HG02981 (cell line): ENCODE data around the gene OXSR1.
"Not testable (repeated sequence)": the region's sequence is repeated elsewhere in the genome, so short reads cannot be mapped to it uniquely, and the experiment has no call there.

Experiments
- ATAC-seq: cut with Tn5 transposase; IDR thresholded peaks from one replicate; pipeline ENCODE4 v1.9.1; 2021; ENCODE audit warnings: mild to moderate bottlenecking, moderate library complexity; ENCODE audit not compliant: unreplicated experiment

The OXSR1 gene

DNA sequence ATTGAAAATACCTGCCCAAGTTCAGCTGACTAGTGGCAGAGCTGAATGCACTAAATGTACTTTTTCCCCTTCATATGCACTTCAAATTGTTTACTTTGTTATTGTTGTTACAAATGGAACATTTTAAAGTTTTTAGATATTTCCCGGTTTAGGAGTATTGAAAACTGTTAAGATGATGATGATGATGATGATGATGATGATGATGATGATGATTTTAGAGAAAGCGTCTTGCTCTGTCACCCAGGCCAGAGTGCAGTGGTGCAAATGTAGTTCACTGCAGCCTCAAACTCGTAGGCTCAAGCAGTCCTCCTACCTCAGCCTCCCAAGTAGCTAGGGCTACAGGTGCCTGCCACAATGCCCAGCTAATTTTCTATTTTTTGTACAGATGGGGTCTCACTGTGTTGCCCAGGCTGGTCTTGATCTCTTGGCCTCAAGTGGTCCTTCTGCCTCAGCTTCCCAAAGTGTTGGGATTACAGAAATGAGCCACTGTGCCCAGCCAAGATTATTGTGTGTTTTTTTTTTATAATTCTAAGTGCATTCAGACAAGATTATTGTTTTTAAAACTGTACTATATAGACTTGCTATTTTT is 54.4 kb downstream of the OXSR1 start:
- no peak for ATAC-seq

DNA sequence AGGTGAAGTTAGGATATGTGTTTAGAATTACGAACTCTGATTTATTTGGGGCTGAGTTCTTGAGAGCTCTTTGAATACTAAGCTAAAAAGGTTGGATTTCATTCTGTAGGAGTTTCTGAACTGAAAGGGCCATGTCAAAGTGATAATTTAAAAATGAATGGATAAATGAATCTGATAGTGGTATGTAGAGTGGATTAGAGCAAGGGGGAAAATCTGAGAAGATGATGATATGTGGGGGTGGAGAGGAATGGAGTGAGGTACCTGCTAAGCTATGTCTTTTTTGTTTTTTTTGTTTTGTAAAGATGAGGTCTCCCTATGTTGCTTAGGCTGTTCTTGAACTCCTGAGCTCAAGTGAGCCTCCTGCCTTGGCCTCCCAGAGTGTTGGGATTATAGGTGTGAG is 55.7 kb downstream of the OXSR1 start:
- no peak for ATAC-seq

DNA sequence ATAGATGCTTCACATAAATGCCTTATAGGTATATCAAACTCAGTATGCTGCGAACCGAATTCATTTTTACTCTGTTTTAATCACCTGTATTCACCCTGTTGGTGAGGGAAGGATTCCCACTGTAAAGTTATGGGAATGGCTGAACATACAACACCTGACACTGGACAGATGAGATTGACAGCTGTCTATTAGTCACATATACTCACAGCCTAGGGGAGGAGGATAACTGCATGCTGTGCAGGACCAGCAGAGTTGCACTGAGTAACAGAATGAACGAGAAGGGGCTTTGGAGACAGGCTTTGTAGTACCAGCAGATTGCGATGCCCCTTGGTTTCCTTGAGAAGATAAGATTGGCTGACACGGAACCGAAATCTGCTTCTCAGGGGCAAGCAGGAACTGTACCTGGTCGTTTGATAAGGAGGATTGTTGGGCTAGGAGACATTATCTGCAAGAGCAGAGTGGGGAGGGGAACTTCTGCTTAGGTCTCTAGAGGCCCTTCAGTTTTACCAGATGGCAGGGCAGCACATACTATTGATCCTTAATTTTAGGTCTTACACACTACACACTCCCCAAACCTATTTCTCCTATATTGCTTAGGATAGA is 56.8 kb downstream of the OXSR1 start:
- no peak for ATAC-seq

DNA sequence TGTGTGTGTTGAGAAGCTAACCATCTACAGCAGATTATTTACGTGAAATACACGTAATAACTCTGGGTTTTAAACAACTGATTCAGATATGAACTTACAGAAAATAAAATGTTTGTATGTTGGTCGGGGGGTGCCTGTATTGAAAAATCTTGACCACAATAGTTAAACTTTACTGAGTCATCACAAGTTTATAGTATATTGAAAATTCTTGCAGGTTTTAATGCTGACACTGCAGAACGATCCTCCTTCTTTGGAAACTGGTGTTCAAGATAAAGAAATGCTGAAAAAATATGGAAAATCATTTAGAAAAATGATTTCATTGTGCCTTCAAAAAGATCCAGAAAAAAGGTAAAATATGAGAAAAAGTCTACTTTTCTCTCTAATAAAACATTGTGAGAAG is 59.0 kb downstream of the OXSR1 start:
- ATAC-seq: no peak

DNA sequence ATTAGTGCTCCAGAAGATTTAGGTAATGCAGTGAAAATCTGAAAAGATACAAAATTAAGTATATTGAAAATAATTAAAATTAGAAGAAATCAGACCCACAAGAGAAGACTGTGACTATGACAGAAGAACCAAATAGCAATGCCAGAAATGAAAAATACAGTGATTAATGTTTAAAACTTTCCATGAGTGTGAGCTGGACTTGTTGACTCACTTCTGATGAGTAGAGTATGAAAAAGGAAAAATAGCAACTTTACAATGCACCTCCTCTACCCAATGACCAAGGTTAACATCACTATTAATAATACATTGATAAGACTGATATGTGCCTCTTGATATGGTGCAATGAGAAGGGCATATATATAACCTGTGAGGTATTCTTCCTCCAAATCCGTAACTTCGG is 60.9 kb downstream of the OXSR1 start:
- ATAC-seq: no peak

DNA sequence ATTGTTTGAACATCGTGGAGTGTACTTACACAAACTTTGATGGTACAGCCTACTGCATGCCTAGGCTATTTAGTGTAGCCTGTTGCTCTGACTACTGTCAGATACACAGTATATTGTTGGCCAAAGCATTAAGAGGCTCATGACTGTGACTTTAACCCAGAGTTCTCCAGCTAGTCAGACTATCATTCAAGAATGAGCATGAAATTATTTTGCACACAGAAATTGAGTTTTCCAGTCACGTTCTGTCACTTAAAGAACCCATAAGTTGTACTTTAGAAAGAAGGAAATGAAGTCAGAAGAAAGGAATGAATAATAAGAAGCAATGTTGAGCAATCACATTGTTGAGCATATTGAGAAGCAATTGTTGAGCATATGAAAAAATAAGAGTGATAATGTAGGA is 62.7 kb downstream of the OXSR1 start:
- ATAC-seq: no peak

DNA sequence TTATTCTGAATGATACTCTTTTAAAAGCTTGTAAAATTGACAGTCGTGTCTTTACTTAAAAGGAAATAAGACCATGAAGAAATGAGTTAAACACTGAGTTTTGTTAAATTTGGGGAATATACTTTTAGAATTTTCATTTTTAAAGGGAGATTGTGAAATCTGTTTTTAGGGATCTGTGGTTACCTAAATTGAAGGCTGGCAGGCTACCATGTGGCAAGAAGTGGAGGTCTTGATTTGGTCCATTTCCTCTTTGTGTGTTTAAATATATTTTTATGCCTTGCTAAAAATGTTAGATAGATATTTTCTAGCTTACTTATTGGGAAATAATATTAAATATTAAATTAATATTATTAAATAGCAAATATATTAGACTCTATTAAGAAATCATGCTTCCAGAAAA is 63.7 kb downstream of the OXSR1 start:
- no peak for ATAC-seq

DNA sequence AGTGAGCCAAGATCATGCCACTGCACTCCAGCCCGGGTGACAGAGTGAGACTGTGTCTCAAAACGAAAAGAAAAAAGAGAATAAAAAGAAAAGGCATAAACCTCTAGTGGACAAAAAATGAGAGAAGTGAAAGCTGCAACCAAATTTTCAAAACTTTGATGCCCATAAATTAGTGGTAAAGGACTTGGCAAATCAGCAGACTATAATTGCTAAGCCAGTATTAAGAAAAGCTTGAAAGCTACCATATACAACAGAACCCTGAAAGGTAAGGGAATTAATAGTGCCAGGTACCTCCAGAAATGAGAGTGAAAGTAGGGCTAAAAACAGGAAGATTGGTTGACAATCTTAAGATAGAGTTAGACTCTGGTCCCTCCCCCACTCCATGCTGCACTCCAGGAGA is 67.4 kb downstream of the OXSR1 start:
- no peak for ATAC-seq

DNA sequence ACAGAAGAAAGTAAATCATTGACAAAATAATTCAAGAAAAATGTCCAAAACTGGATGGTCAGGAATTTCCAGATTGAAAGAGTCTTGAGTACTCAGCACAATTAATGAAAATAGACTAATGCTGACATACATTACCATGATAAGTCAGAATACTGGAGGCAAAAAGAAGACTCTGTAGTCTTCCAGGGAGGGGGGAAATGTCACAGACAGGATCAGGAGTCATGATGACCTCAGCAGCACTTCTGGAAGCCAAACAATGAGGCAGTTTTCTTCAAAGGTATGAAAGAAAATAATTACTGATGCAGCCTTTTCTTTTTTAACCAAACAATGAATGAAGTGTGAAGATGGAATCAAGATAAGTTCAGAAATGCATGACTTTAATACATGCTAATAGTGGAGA is 70.1 kb downstream of the OXSR1 start:
- ATAC-seq: no peak

DNA sequence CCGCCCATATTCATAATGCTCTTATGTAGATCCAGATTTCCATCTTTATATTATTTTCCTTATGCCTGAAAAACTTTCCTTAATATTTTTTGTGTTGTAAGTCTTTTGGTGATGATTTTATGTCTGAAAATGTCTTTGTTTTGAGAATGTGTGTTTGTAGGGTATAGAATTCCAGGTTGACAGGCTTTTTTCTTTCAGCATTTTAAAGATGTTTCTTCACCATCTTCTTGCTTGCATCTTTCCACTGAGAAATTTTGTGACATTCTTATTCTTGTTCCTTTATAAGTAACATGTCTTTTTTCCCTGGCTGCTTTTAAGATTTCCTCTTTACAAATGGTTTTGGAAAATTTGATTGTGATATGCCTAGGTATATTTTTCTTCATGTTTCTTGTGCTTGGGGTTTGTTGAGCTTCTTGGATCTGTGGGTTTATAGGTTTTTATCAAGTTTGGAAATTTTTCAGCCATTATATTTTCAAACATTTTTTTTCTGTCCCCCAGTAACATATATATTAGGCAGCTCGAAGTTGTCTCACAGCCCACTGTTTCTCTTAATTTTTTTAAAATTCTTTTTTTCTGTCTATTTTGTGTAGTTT is 73.2 kb downstream of the OXSR1 start:
- ATAC-seq: no peak

DNA sequence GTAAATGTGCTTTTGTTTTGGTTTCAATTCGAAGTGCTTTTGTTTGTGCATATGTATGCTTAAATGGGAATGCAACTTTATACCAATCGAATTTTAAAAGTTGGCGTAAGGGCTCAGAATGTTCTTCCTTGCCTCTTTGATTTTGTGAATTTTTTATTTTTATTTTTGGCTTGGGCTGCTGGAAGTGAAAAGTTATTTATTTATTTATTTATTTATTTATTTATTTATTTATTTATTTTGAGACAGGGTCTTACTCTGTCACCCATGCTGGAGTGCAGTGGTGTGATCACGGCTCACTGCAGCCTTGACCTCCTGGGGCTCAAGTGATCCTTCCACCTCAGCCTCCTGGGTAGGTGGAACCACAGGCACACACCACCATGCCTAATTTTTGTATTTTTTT is 77.5 kb downstream of the OXSR1 start:
- not testable (repeated sequence) for ATAC-seq

DNA sequence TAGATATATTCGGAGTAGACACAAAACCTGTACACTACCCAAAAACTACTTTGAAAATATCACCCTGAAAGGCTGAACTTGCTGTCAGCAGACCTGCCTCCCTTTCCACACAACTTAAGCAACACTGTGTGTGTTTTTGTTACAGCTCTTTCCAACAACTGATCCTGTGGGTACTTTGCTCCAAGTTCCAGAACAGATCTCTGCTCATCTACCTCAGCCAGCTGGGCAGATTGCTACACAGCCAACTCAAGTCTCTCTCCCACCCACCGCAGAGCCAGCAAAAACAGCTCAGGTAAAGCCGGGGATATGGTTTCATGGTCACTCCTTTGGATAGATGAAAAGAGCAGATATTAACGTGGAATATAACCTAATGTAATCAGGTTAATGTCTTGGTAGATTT is 80.6 kb downstream of the OXSR1 start:
- no peak for ATAC-seq

DNA sequence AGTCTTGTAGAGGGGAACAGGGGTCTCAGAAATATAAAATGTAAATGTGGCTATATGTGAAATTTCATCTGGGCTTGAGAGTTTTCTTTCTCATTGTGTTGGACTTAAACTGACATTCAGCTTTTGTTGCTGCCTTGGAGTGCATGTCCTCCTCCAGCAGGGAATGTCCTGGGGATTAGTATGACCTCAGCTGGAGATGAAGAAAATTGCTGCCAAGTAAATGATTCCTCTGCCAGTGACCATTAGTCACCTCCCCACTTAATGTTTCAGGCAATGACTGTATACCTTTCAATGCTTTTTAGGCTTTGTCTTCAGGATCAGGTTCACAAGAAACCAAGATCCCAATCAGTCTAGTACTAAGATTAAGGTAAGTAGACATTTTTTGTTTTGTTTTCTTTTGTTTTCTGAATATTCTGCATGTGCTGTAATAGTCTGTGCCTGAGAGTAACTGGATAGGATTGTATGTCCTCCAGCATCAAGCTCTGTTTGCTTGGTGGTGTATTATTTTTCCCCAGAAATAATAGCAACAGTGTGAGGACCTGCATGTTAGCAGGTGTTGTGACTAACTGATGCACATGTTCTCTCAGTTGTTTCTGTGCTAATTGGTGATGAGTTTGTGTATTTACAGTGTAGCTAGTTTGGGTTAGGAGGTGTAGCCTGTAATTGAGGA is 82.2 kb downstream of the OXSR1 start:
- no peak for ATAC-seq

DNA sequence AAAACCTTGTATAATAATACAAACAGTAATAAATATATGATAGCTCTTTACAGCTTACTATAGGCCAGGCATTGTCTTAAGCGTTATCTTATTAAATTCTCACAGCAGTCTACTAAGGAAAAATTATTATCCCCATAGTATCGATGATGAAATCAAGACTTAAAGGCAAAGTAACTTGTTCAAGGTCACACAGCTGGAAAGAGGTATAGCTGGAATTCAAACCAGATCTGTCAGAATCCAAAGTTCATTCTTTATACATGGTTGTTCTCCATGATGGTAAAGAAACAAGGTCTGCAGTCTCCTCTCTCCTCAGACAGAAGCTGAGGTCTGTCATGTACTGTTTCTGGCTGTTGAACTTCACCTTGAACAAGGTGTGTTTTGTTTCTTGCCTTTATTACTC is 84.9 kb downstream of the OXSR1 start:
- no peak for ATAC-seq

DNA sequence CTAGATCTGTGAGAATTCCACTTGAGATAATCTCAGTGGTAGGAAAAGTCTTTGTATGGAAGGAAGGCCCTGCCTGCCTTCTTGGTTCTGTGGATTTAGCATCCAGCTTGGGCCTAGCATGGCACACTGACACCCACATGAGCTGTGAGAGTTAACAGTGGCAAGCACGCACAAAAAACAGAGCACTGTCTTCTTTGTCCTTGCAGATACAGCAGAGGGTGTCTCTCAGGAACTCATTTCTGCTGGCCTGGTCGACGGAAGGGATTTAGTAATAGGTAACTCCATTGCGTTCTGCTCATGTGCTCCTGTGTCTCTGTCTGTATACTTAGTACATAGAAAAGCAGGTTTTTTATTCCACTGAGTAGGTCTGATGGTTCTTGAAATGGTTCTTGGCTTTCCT is 85.9 kb downstream of the OXSR1 start:
- no peak for ATAC-seq

DNA sequence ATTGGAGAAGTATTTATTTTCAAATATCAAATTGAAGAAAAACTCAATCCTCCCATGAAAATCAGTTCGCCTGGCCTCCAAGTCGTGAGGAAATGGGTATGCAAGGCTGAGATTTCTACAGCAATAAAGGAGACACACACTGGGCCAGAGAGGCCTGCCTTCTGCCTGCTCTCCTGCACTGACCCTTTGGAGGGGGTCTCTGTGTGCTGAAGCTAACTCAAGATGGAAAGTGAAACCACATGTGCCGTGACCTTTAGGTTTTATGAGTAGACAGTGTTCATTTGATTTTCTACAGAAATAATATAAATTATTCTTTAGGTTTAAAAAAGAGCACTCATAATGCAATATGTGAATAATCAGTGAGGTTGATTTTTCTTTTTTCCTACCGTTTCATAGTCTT is 88.4 kb downstream of the OXSR1 start:
- ATAC-seq: no peak

DNA sequence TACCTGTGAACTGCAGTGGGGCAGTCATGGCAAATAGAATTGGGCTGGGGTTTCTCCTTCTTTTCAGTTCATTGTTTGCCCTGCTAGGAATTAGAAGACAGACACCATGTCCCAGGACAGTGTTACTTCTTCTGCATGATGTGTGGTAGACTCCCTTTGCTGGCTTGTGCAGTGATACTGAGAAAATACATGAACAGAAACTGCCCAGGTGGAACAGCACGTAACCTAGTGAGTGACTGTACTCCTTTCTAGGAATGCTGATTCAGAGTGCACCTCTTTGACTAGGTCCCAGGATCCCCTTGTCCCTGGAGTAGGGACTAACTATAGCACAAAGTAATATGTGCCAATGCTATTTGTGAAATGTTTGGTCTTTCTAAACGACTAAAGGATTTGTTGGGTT is 89.5 kb downstream of the OXSR1 start:
- no peak for ATAC-seq

DNA sequence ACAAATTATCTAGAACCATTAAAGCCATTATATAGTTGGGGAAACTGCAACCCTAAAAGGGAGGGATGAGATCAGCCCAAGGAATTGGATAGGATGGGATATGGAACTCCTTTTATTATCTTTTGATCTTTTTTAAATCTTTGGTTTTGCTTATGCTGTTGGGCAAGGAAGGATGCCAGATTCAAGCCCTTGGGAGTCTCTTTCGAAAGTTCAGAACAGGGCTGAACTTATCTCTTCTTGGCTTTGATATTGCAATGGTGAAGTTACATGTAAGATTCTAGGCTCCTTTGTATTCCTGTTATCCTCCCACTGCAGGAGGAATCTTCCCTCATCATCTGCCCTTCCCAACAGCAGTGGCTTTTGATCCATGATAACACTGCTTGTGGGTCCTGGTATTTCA is 90.3 kb downstream of the OXSR1 start:
- ATAC-seq: no peak

DNA sequence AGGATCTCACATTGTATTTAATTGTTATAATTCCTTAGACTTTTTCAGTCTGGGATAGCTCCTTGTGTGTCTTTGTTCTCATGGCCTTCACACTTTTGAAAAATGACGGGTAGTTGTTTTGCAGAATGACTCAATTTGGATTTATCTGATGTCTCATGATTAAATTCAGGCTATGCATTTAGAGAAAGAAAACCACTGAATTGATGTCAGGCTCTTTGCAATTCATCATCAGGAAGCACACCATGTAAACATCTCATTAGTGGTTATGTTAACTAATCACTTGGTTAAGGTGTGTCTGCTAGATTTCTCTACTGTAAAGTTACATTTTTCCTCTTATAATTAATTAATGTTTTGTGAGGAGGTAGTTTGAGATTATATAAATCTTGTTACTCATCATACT is 92.2 kb downstream of the OXSR1 start:
- ATAC-seq: no peak

DNA sequence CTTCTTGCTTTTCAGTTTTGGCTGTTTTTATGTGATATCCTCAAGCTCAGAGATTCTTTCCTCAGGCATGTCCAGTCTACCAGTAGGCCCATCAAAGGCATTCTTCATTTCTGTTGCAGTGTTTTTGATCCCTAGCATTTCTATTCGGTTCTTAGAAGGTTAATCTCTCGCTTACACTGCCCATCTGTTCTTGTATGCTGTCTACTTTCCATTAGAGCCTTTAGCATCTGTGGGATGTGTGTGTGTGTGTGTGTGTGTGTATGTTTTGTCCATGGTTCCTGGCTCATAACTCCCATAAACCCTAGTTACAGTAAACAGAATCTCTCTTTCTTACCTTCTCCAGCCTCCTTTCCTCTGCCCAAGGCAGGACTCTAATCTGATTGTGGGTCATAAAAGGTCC is 95.1 kb downstream of the OXSR1 start:
- ATAC-seq: no peak

DNA sequence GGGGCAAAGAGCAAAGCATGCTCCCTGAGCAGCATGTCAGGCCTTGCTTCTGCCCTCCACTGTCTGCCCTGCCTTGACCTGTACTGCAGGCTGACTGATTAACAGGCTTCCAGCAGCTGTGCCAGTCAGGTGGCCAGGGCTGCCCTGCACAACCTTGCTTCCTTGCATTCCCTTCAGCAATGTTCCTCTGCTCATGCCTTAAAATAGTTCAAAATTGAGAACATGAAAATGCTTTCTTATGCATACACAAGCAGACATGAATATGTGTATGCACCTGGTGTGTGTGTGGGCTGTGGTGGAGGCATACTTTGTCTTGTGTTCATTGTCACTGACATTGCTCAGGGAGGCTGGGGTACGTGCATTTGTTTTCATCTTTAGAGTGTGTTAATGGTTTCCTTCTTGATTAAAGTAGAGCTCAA is 99.0 kb downstream of the OXSR1 start:
- ATAC-seq: no peak

DNA sequence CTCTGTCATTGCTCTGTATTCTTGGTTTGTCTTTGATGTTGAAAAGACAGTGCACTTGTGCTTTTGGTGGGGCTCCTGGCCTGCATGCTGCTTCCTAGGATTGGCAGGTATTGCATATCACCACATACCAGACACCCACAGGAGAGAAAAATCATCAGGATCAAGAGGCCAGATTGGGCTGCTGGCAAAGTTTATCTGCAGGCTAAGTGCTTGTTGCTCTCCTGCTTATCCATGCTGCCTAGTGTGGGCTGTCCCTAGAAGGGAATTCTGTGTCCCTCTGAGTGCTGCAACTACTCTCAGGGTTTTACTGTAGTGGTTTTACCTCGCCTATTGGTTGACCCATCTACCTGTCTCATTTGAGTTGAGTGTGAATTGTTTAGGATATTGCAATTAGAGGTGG is 99.4 kb downstream of the OXSR1 start:
- no peak for ATAC-seq
